Lower leg skin (tissue), 3 donors: ENCODE results near the gene PRR7.

Experiments
- CTCF ChIP-seq, 3 donors: fragments of 450-650 bp; IDR thresholded peaks; one replicate each; pipeline ENCODE4 v1.5.1; 2016; ENCODE audit warnings: antibody characterized with exemption in 3 of 3, mild to moderate bottlenecking in 3 of 3, moderate library complexity in 2 of 3
- POLR2A ChIP-seq, 2 donors: fragments of 450-650 bp; IDR thresholded peaks; one replicate each; pipeline ENCODE4 v1.6.1; 2016 to 2017; ENCODE audit warnings: antibody characterized with exemption in 2 of 2, mild to moderate bottlenecking in 1 of 2, moderate library complexity in 1 of 2

GRCh38 chr5:177502886-177503285, 56.3 kb downstream of the PRR7 start:
- TF ChIP-seq CTCF (IDR thresholded peaks at IDR 0.05), result no peak
- no peak for TF ChIP-seq POLR2A (IDR thresholded peaks at IDR 0.05)
